ENCODE measurements around the gene CCM2. TPM values are rescaled to one million over a fixed set of nuclear protein-coding genes. Genes with fewer than 3 reads are reported as not detected.

Gene CCM2
- polyA plus RNA-seq, 6 donors from 2014 or later = 69.3 to 136 (median 77.3) TPM

- H3K27me3 Mint-ChIP-seq = no peaks in the 10 kb centered on the region
- H3K27ac Mint-ChIP-seq = peak overlapping the region in 5 of 6 donors; percentile 14 to 49 (median 33)
- H3K9me3 Mint-ChIP-seq = no peaks in the 10 kb centered on the region
- H3K36me3 Mint-ChIP-seq = no peaks in the 10 kb centered on the region
- H3K4me1 Mint-ChIP-seq = peaks cover 37 to 44% (median 37%) of the 10 kb centered on the region in 3 donors
- DNase-seq (no peak), ATAC-seq (ENCODE audit: low read depth in 2 of 2) (no peak)
- H3K4me3 Mint-ChIP-seq = peak overlapping the region in 1 of 8 donors; percentile 49
These were observed 26.2 kb upstream of the CCM2 start for GRCh38 chr7:44973610-44974401.

DNA sequence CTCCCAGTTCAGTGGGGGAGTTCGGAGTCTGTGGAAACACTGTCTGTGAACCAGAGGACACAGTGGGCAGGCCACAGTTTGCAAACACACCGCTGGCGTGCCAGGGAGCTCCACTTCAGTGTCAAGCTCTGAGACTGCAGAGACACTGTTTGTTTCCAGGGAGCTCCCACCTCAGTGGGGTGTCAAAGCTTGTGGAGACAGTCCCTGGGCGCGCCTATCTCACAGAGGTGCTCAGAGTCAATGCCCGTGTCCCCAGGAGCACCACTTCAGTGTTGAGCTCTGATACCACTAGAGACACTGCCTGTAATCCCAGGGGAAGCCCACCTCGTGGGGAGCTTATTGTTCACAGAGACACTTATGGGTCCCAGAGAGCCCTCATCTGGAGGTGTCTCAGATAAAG is 25.5 kb upstream of the CCM2 start:
- Mint-ChIP-seq H3K9me3 (no peaks in the 10 kb centered on the region), H3K27ac (peak overlapping the region in 4 of 6 donors; percentile 20 to 73 (median 46)), H3K4me3 (peak overlapping the region in 3 of 8 donors; percentile 15 to 49 (median 23)), H3K4me1 (peaks cover 43 to 51% (median 45%) of the 10 kb centered on the region in 3 donors), H3K27me3 (no peaks in the 10 kb centered on the region), H3K36me3 (no peaks in the 10 kb centered on the region)
- DNase-seq (no peak), ATAC-seq (ENCODE audit: low read depth in 2 of 2) (no peak)

DNA sequence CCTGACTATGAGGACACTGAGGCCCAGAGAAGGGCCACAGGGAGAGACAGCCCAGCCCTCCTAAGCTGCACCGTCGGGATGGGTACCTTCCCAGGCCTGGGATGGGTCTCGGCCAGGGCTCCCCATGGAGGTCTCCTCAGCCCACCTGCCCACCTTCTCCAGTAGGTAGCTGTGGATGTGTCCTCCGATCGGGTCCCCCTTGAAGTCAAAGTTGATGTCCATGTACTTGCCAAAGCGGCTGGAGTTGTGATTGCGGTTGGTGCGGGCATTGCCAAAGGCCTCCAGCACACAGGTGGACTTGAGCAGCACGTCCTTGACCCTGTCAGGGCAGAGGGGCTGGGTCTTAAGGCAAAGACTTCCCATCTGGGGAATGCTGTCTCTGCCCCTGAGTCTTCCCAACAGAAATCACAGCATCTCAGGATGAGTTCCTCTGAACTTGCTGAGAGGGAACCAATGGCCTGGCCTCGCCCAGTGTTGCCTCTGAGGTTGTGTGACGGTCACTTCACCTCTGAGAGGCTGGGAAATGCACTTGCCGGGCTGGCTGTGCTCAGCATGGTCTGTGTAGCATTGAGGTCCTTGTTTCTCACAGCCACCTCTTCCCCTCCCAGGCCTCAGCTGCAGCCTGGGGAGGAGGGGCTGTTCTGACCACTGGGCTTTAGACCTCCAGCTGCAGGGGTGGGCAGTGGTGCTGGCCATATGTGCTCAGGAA is 24.5 kb upstream of the CCM2 start:
- DNase-seq = no peak

DNA sequence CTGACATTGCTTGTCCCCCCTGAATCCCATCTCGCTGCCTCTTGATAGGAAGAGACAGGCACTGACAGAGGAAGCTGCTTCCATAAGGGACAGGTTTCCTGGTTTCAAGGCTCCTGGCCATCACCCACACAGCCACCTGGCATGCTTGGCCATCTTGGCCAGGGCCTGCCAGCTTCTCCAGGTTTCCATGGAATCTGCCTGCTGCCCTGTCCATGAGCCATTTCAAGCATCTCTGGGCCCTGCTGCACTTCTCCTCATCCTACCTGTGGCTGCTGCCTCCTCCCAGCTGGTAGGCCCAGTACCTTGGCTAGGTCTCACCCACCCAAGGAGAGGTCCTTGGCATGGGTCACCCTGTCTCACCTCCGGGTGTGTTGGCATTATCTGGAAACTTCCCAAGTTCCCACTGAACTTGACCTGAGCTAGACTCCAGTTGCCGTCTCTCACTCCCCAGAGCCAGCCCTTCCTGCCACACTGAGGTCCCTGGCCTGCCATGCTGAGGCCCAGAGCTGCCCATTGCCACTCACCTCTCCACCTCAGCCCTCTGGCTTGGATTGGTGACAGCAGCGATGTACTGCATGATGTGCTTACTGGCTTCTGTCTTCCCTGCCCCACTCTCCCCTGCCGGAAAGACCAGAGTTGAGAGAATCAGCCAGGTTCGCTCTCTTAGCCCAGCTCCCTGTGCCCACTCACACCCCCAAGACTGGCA is 23.8 kb upstream of the CCM2 start:
- H3K4me3 Mint-ChIP-seq = peak overlapping the region in 6 of 8 donors; percentile 15 to 98 (median 97)
- no peaks in the 10 kb centered on the region for H3K36me3 Mint-ChIP-seq
- ATAC-seq (ENCODE audit: low read depth in 2 of 2) = no peak
- no peaks in the 10 kb centered on the region for H3K27me3 Mint-ChIP-seq
- H3K9me3 Mint-ChIP-seq = no peaks in the 10 kb centered on the region
- no peak for DNase-seq
- H3K4me1 Mint-ChIP-seq = peaks cover 60 to 68% (median 61%) of the 10 kb centered on the region in 3 donors
- peak overlapping the region; percentile 12 to 98 (median 84) for H3K27ac Mint-ChIP-seq

More for the DNA sequence above, 24.5 kb upstream of the CCM2 start:
- ATAC-seq (ENCODE audit: low read depth in 2 of 2) = no peak
- H3K27me3 Mint-ChIP-seq = no peaks in the 10 kb centered on the region
- no peaks in the 10 kb centered on the region for H3K9me3 Mint-ChIP-seq
- peaks cover 53 to 61% (median 54%) of the 10 kb centered on the region in 3 donors for H3K4me1 Mint-ChIP-seq
- H3K4me3 Mint-ChIP-seq = peak overlapping the region in 2 of 8 donors; percentile 25 to 35
- H3K36me3 Mint-ChIP-seq = no peaks in the 10 kb centered on the region
- peak overlapping the region in 3 of 6 donors; percentile 37 to 82 (median 41) for H3K27ac Mint-ChIP-seq

GRCh38 chr7:44976746-44977196 is 23.2 kb upstream of the CCM2 start:
- H3K27me3 Mint-ChIP-seq = no peaks in the 10 kb centered on the region
- H3K27ac Mint-ChIP-seq = peak overlapping the region in 5 of 6 donors; percentile 12 to 98 (median 93)
- H3K4me1 Mint-ChIP-seq = peaks cover 60 to 72% (median 66%) of the 10 kb centered on the region in 3 donors
- no peak for DNase-seq
- no peak for ATAC-seq (ENCODE audit: low read depth in 2 of 2)
- H3K36me3 Mint-ChIP-seq = no peaks in the 10 kb centered on the region
- no peaks in the 10 kb centered on the region for H3K9me3 Mint-ChIP-seq
- H3K4me3 Mint-ChIP-seq = peak overlapping the region in 7 of 8 donors; percentile 96 to 99 (median 98)

- no peaks in the 10 kb centered on the region for H3K36me3 Mint-ChIP-seq
- H3K4me1 Mint-ChIP-seq = peaks cover 54 to 68% (median 65%) of the 10 kb centered on the region in 3 donors
- ATAC-seq (ENCODE audit: low read depth in 2 of 2) (peak; percentile 28 to 42), DNase-seq (peak; percentile 56)
- no peaks in the 10 kb centered on the region for H3K9me3 Mint-ChIP-seq
- peak overlapping the region; percentile 96 to 99 (median 98) for H3K4me3 Mint-ChIP-seq
- H3K27ac Mint-ChIP-seq = peak overlapping the region; percentile 94 to 99 (median 98)
- no peaks in the 10 kb centered on the region for H3K27me3 Mint-ChIP-seq
These were observed 22.6 kb upstream of the CCM2 start for GRCh38 chr7:44977304-44977958.

- Mint-ChIP-seq H3K27ac (peak overlapping the region; percentile 97 to 99 (median 98)), H3K9me3 (no peaks in the 10 kb centered on the region), H3K4me3 (peak overlapping the region; percentile 96 to 99 (median 98)), H3K4me1 (peaks cover 54 to 73% (median 63%) of the 10 kb centered on the region in 3 donors), H3K27me3 (no peaks in the 10 kb centered on the region), H3K36me3 (no peaks in the 10 kb centered on the region)
- DNase-seq (no peak), ATAC-seq (ENCODE audit: low read depth in 2 of 2) (no peak)
These were observed 22.1 kb upstream of the CCM2 start for GRCh38 chr7:44977959-44978335.

GRCh38 chr7:44978511-44979366 is 21.3 kb upstream of the CCM2 start, which contains the start of gene MYO1G:
TSS of gene MYO1G (minus strand) at chr7:44979015. CDS start at chr7:44978961, 54 bp downstream.
- peak within 1 kb of the TSS; percentile 97 to 99 (median 98) for H3K27ac Mint-ChIP-seq

DNA sequence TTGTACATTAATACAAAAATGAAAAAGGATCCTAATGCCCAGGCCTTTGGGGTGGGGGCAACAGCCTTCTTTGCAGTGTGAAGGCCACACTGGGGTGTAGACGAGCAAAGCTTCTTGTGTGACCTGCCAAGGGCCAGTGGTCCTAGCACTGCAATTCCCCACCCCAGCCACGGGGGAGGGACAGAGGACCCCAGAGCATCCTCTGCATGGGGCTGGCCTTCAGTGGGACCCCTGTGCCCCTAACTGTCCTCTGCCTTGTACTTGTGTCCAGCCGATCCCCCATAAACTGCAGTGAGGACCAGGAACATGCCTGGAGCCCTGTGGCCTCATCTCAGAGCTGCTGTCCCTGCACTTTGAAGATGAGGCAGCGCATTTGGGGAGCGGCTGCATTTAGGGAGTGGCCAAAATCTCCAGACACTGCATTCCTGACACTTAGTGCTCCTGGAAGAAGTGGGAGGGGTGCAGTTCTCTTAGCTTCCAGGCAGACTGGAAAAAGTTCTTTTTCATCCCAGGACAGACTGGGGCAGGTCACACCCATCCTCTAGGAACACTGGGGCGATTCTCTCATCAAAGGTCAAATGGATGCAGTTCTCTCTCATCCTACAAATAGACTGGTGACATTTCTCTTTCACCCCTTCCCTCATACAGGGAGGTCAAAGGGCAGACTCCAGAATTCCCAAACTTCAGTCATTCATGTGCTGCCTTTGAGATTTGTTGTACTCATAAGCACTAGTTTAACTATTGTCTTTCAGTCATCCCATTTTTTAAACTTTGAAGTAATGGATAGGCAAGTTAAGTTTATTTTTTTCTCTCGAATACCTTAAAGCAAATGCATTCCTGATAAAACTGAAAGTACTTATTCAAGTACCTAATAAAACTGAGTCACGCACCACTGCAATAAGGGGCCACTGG is 20.3 kb upstream of the CCM2 start:
- Mint-ChIP-seq H3K36me3 (peaks cover 8 to 10% of the 10 kb centered on the region in 2 donors), H3K27ac (peak overlapping the region; percentile 97 to 99 (median 98)), H3K4me1 (peaks cover 62 to 85% (median 78%) of the 10 kb centered on the region in 3 donors), H3K4me3 (peak overlapping the region; percentile 96 to 99 (median 98)), H3K9me3 (no peaks in the 10 kb centered on the region), H3K27me3 (no peaks in the 10 kb centered on the region)
- DNase-seq (no peak), ATAC-seq (ENCODE audit: low read depth in 2 of 2) (no peak)

More at GRCh38 chr7:44978511-44979366, 21.3 kb upstream of the CCM2 start, which contains the start of gene MYO1G:
- DNase-seq (peak; percentile 85), ATAC-seq (ENCODE audit: low read depth in 2 of 2) (peak; percentile 78 to 80)
- Mint-ChIP-seq H3K4me3 (peak within 1 kb of the TSS; percentile 96 to 99 (median 98)), H3K9me3 (no peaks in the 10 kb centered on the region), H3K36me3 (peaks cover 0 to 4% of the 10 kb centered on the region in 2 donors), H3K4me1 (peaks cover 54 to 76% (median 70%) of the 10 kb centered on the region in 3 donors), H3K27me3 (no peaks in the 10 kb centered on the region)

DNA sequence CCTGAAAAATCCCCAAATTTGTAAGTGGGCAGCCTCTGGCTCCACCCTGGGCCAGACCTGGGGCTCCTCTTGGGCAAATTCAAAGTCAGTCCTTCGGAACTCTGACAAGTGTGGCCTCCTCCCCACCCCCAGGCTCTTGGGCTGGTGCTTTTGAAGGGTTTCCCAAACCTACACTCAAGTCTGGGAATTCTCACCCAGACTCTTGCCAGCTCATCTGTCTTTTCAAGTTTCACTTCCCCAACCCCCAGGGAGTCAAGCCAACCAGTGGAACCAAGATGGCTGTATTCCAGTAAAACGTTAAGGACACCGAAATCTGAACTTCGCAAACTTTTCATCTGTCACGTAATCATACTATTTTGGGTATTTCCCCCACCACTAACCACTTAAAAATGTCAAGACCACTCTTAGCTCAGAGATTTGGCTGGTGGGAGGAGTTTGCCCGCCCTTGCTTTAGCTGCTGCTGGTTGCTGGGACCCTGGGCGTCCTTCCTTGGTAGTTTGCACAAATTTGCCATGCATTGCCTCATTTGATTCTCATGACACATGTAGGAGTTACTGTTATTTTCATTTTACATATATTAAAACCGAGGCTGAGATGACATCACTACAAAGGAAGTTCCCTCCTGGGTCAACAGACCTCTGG is 19.5 kb upstream of the CCM2 start:
- DNase-seq = peak; percentile 73
- H3K27ac Mint-ChIP-seq = peak overlapping the region; percentile 97 to 99 (median 98)
- H3K27me3 Mint-ChIP-seq = no peaks in the 10 kb centered on the region
- ATAC-seq (ENCODE audit: low read depth in 2 of 2) = peak; percentile 59 to 66
- peaks cover 64 to 86% (median 82%) of the 10 kb centered on the region in 3 donors for H3K4me1 Mint-ChIP-seq
- H3K9me3 Mint-ChIP-seq = no peaks in the 10 kb centered on the region
- H3K36me3 Mint-ChIP-seq = peaks cover 12 to 16% of the 10 kb centered on the region in 2 donors
- H3K4me3 Mint-ChIP-seq = peak overlapping the region; percentile 83 to 99 (median 98)
